OCI-LY1 (cell line): ENCODE results near the gene REXO4.

Source experiments
- EZH2 ChIP-seq: fragments of 200-600 bp; sonication (generic), shearing (Covaris generic); IDR thresholded peaks from 2 replicates; pipeline ENCODE4 v1.8.0; 2017; ENCODE audit warnings: borderline replicate concordance, mixed run types, mild to moderate bottlenecking, antibody characterized with exemption, low read length, moderate library complexity, mixed read lengths
- TF ChIP-seq, protein P1 (sequence below): fragments of 200-600 bp; sonication (generic), shearing (Covaris generic); IDR thresholded peaks from 2 replicates; pipeline ENCODE4 v1.5.1; 2017; ENCODE audit warnings: mild to moderate bottlenecking, antibody characterized with exemption, low read length, moderate library complexity, mixed read lengths

DNA sequence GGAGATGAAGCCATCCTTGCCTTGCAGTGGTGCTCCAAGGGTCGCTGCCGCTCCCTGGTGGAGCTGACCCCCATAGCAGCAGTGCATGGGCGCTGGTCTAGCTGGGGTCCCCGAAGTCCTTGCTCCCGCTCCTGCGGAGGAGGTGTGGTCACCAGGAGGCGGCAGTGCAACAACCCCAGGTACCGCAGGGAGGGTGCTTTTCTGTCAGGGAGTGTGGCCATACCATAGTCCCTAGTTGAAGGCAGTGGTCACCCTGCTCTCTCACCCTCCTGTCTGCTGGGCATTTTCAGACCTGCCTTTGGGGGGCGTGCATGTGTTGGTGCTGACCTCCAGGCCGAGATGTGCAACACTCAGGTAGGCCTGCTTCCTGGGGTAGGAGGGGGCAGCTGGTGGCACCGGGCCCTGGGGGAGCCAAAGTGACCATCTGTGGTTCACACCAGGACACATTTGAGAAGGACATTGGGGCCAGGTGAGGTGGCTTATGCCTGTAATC is 15.6 kb upstream of the REXO4 start:
- TF ChIP-seq, protein P1, sequence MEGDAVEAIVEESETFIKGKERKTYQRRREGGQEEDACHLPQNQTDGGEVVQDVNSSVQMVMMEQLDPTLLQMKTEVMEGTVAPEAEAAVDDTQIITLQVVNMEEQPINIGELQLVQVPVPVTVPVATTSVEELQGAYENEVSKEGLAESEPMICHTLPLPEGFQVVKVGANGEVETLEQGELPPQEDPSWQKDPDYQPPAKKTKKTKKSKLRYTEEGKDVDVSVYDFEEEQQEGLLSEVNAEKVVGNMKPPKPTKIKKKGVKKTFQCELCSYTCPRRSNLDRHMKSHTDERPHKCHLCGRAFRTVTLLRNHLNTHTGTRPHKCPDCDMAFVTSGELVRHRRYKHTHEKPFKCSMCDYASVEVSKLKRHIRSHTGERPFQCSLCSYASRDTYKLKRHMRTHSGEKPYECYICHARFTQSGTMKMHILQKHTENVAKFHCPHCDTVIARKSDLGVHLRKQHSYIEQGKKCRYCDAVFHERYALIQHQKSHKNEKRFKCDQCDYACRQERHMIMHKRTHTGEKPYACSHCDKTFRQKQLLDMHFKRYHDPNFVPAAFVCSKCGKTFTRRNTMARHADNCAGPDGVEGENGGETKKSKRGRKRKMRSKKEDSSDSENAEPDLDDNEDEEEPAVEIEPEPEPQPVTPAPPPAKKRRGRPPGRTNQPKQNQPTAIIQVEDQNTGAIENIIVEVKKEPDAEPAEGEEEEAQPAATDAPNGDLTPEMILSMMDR: no peak
- TF ChIP-seq EZH2: no peak
